GM19240 (cell line): ENCODE data around the gene CD300H.
"Not testable (repeated sequence)": the region's sequence is repeated elsewhere in the genome, so short reads cannot be mapped to it uniquely, and the experiment has no call there.

Experiments
- DNase-seq: peaks from one replicate; pipeline ENCODE4 v3.0.0; 2011; ENCODE audit warnings: low spot score; ENCODE audit not compliant: insufficient read length

The CD300H gene

DNA sequence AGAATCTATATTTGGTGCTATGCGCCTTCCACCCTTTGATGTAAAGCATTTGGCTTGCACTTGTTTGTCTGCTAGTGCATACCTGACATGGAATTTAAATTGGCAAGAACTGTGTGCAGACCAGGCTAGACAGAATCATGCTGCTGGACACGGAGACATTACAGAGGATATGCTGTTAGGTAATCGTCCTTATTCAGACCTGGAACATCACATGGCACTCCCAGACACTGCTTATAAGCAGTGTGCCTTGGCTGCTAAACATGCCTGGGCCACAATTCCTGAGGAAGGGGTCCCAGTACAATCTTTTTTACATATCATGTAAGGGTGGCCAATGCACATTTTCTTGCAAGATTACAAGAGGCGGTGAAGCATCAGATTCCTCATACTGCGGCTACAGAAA lies 18.4 kb upstream of the CD300H start:
- no peak for DNase-seq

DNA sequence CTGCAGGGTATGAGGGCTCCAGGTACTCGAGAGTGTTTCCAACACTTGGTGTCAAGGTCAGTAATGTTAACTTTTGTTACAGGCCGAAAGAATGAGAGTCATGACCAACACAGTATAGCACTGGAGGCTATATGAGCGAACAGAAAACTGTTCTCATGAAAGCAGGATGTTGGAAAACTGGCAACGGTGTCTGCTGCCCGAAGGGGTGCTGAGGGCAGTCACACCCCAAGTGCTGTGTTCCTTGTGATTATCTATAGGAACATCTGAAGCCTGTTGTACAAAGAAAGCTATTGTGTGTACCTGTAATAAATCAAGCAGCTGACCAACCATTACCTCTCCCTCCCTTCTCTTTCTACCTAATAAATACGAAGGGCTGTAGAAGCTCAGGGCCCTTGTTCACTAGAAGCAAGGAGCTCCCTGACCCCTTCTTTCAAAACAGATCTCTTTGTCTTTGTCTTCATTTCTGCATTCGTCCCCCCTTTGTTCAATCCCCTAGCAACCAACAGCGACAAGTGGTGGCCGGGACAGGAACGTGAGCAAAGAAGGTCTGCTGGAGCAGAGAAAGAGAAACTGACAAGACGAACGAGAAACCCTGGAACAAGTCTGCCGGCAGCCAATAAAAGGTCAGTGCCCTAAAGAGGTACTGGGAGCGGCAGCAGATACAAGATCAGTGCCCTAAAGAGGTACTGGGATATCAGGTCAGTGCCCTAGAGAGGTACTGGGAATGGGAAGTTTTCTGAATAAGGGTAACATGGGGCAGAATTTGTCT lies 17.2 kb upstream of the CD300H start:
- DNase-seq = no peak

DNA sequence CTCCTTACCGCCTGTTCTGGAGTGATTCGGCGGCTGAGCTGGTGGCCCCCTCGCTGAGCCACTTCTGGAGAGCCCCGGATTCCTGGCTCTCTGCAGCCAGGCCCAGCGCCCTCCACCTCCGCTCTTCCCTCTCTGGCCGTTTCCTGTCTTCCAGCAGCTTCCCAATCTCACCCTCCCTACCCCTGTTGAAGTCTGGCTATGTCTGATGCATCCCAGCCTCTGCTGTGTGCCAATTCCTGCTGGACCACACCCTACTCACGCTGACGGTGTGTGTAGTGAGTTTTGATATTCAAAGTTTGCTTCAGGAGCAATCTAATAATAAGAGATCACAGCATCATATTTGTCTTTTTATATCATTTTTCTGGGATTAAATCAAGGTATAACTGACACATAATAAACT lies 15.3 kb upstream of the CD300H start:
- DNase-seq = no peak

DNA sequence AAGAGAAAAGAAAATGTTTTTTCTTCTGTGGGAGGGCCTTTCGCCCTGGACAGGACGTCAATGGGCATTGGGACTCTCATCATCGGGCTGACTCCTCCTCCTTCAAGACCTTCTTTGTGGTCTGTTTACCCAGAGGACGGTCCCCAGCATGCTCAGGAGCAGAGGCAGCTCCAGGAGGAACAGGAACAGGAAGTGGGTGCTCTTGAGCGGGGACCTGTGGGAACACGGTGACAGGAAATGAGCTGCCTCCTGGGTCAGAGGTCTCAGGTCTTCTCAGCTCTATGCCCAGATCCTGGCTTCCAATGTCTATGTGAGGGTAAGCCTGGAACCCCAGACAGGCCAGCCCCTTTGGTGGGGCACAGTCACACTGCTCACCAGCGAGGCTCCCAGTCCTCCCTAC lies 12.6 kb upstream of the CD300H start:
- DNase-seq = no peak

DNA sequence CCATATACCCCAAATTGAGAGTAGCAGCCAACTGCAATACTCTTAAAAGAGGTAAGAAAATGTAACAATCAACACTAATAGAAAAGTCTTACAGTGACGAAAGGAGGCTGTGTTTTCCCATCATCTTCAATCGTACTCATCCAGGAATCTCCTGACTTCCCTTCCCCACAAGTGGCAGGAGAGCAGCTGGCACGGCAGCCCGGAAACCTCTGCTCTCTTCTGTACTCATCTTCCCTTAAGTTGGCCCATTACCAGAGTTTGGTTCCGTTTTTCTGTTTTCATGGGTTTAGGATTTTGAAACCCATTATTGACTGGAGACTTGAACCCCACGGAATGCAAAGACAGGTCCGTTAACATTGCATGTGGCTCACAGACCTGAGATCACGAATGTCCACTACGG lies 11.7 kb upstream of the CD300H start:
- no peak for DNase-seq

DNA sequence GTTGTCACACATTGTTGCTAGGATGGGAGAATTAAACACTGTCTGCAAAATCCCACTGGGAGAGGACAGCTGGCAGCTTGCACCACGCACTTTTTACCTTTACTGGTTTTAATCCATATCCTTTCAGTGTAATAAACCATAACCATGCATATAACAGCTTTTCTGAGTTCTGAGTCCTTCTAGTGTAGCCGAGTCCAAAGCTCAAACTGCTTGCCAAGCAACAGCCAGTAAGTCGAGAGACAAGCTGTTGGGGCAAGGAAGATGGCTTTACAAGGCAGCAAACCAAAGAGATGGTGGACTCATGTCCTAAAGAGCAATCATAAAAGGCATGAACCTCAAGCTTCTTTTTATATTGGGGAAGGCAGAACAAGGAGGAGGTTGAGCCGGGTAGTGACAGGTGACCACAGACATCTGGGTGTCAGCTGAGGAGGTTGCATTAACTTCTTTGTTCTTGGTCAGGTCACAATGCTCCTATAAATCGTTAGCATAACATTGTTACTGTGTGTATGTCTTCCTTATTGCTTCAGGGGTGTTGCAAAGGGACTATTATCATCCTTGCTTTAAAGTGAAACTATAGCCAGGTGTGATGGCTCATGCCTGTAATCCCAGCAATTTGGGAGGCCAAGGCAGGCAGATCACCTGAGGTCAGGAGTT lies 7.3 kb upstream of the CD300H start:
- DNase-seq = no peak

DNA sequence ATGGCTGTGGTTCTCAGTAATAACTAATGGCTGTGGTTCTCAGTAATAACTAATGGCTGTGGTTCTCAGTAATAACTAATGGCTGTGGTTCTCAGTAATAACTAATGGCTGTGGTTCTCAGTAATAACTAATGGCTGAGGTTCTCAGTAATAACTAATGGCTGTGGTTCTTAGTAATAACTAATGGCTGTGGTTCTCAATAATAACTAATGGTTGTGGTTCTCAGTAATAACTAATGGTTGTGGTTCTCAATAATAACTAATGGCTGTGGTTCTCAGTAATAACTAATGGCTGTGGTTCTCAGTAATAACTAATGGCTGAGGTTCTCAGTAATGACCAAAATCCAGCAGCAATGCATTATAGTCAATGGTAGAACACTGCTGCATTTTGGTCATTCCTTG lies 6.3 kb upstream of the CD300H start:
- not testable (repeated sequence) for DNase-seq

DNA sequence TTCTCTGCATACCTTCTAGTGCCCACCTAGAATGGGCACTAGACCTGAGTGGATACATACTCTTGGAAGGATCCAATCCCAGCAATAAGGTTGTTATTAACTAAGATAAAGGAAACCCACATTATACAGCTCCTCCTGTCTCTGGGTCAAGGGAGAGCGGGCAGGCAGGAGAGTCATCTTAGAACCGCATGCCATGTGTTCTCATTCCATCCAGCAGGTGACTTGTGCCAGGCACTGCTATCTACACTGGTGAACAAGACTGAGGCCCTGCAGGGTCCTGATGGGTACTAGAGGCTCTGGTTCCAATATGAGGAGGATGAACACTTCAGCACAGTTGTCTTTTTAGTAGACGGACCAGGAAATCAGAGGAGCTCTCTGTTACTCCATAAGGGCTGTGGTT lies 5.9 kb upstream of the CD300H start:
- no peak for DNase-seq

DNA sequence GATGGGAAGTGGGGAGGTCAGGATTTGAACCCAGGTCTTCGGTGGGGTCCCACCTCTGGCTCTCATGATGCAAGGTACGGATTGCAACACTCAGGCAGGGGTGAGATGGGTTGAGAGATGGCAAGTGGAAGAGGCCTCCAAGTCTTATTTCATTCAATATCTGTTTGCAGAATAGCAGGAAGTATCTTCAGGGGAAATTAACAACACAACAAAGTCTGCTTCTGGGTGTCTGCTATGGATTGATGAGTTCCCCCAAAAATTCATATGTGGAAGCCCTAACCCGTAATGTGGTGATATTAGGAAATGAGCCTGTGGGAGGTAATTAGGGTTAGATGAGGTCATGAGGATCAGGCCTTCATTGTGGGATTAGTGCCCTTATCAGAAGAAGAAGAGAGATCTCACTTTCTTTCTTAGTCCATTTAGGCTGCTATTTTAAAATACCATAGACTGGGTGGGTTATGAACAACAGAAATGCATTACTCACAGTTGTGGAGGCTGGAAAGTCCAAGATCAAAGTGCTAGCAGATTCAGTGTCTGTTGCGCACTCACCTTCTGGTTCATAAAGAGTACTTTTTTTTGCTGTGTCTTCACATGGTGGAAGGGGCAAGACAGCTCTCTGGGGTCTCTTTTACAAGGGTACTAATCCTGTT lies 4.4 kb upstream of the CD300H start:
- no peak for DNase-seq

DNA sequence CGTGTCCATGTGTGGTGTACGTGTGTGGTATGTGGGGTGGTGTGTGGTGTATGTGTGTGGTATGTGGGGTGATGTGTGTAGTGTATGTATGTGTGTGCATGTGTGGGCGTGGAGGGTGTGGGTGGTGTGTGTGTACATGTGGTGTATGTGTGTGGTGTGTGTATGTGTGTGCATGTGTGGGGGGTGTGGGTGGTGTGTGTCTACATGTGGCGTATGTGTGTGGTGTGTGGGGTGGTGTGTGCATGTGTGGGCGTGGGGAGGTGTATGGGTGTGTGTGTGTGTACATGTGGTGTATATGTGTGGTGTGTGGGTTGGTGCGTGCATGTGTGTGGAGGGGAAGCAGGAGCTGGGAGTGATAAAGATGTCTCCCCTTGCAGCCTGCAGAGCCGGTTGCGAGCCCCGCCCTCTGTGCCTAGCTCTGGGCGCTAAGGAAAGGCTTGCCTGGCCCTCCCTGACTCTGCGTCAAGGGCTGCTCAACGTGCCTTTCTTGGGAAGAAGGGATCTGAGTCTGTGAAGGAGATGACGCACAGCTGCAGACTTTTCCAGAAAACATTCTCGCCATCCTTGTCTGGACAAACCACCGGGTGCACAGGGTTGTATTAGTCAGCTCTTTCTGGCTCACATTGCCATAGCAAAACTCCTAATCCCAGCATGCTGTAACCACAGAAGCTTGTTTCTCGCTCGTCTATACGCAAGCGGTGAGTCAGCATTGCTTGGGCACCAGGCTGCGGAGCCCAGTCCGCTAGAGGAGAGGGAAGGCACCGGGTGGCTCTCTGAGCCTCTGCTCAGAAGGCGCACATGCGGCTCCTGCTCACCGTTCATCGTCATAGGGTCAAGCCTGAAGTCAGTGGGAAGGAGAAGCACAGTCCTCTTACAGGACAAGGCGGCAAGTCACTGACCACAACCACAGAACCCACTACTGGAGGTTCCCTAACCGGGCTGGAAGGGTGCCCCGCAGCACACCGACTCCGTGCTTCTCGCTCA lies 2.0 kb upstream of the CD300H start:
- DNase-seq = no peak

DNA sequence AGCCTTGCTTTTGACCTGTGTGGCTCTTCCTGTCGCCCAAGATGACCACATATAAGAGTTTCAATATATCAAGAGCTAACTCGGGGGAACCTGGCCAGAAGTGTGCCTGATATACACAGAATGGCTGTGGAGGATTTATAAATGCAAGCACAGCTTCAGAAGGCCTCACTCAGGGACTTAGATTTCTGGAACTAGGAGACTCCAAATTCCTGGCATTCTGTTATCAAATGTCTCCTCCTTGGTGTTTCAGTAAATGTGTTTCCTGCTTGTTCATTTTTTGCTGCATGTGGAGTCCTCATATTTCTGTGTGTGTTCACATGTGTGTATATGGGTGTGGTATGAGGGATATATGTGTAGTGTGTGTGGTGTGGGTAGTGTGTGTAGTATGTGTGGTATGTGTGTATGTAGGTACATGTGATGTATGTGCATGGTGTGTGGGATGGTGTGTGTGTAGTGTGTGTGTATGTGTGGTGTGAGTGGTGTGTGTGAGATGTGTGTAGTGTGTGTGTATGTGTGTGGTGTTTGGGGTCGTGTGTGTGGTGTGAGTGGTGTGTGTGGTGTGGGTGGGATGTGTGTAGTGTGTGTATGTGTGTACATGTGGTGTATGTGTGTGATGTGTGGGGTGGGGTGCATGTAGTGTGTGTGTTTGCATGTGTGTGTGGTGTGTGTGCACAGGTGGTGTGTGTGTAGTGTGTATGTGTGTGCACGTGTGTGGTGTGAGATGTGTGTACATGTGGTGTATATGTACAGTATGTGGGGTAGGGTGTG lies 981 bp upstream of the CD300H start:
- DNase-seq = no peak

DNA sequence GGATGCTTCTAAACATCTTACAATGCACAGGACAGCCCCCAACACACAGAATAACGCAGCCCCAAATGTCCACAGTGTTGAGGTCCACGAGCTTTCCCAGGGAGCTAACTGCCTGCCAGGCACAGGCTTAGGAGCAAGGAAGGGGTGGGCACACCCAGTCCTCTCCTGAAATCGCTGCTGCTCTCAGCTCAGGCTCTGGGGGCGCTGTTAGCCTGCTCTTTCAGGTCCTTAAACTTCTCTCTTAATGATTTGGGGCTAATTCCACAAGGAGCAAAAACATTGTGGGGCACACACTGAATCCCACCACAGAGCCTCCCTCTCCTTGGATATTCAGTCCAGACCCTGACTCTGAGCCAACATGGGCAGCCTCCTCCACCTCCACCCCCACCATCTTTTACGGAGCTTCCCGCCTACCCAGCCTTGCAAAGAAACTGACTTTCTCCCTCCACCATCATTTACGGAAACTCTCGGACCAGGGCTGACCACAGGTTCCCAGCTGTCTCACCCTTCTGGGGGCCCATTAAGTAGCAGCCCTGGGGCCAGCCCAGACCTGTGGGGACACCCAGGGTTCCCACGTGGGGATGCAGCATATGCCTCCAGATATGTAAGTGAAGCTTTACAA lies 1.1 kb downstream of the CD300H start:
- no peak for DNase-seq

DNA sequence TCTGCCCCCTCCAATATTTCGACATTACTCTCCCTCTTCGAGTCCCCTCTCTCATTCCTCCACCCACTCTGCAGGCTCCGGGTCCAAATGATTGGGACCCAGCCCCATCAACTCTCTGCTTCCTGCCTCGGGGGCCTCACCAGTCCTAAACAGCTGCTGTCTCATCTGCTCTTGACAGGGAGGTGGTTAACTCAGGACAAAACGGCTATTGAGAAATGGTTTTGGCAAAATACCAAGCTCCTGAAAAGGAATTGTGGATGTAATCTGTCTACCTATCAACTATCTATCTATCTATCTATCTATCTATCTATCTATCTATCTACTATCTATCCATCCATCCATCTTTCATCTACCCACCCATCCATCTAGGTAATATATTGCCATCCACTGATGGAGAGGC lies 2.2 kb downstream of the CD300H start:
- DNase-seq = no peak

DNA sequence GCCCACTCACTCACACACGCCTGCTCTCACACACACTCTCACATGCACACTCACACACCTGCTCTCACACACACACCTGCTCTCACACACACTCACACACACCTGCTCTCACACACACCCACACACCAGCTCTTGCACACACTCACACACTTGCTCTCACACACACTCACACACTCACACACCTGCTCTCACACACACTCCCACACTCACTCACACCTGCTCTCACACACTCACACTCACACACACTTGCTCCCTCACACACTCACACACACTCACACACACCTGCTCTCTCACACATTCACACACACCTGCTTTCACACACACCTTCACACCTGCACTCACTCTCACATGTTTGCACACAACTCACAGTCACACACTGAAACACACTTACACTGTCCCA lies 4.0 kb downstream of the CD300H start:
- DNase-seq = no peak

DNA sequence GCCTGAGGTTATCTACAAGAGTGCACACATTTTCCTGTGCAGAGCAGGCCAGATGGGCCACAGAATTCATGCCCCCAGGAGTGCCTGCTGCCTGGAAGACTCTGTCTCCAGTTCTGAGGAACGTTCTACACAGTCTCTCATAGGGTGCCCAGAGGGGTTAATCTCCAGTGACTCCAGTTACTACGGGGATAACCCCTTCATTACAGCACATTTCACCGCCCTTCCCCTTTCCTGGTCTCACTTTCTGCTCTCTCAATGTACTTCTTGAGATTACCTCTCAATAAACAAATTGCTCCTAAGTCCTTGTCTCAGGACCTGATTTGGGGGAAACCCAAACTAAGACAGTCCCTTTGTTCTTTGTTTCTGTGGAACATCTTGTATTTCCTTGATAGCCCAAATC lies 5.7 kb downstream of the CD300H start:
- DNase-seq = no peak

DNA sequence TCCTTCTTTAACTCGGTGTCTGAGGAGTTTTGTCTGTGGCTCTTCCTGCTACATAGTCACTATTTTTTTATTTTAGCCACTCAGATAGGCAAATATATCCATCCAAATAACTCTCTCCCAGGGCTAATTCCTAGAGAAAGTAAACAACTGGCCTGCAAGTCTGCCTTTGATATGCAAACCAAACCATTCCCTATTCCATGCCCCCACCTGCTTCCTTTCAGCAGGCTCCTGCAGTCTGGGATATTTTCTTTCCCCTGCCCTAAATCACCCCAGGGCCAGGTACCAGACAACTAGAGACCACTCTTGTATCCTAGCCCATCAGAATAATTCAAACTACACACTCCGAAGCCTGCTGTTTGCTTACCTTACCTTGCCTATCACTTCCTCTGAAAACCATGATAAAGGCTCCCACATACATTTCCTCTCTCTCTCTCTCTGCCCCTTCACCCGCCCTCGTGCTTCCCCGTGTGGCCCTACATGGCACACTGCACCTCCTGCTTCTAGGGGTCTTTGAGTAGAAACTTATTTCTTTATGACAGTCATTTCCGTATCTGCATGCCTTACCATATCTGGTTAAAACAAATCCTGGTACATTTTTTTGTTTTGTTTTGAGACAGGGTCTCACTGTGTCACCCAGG lies 8.3 kb downstream of the CD300H start:
- DNase-seq = no peak

DNA sequence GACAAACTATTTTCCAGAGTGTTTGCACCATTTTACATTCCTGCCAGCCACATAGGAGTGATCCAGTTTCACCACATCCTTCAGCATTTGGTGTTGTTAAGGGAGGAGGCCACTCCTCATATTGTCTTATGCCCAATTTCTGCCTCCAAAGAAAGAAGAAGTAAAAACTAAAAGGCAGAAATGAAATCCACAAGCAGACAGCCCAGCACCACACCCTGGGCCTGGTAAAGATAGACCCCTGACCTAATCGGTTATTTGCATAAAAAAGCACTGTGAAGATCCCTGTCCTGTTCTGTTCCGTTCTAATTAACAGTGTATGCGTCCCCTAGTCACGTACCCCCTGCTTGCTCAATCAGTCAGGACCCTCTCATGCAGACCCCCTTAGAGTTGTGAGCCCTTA lies 8.9 kb downstream of the CD300H start:
- DNase-seq = not testable (repeated sequence)

DNA sequence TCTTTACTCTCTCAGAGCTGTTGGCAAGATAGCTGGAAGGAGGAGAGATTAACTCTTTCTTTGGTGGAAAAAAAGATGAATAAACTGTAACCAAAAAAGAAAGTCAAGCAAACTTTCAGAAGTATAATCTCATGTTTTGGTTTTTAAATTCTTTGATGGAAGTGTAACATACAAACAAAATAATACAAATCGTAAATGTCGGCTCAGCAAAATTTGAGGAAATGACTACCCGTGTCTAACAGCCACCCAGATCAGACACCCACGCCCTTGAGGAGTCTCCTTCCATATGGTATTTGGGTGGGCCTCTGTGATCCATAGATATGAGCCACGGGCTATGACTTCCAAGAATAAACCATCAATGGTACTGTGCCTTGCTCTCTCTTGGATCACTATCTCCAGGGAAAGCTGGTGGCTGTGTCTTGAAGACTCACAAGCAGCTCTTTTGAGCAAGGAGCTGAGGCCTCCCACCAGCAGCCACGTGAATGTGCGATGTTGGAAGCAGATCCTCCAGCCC lies 11.8 kb downstream of the CD300H start:
- DNase-seq = no peak

DNA sequence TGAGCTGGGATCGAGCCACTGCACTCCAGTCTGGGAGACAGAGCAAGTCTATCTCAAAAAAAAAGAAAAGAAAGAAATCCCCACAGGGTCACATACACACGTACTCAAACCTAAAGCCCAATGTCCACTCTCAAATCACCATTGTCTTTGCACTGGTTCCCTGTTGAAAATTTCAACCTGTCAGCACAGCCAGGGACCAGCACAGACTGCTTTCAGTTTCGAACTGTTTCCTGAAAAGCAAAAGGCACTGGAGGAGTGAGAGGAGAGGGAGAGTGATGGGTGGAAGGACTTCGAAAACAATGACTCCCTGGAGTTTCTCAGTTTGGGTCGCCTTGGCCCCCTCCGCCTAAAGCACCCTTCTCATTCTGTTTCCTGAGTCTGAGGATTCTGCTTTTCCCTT lies 12.4 kb downstream of the CD300H start:
- DNase-seq = no peak

DNA sequence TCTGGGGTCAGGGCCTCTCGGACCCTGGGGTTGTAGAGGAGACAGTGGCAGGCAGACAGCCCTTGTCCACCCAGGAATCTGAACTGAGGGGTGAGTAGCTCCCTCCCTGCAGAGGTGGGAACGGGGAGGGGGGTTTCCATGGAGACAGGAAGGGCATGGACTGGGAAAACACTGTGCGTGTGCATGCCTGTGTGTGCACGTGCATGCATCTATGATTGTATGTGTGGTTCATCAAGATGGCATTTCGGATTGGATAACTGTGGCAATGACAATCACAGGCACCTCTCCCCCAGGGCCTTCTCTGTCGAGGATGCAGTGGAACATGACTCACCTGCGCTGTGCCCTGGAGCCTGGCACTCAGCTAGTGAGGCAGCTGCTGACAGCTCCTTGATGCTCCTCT lies 15.3 kb downstream of the CD300H start:
- no peak for DNase-seq
